IMR-90 (cell line): ENCODE results near the gene ENDOU. TPM values are rescaled to one million over a fixed set of nuclear protein-coding genes. Genes with fewer than 3 reads are reported as not detected.

ENCODE experiments used
- ATAC-seq: fragments of 200-7000 bp; cut with Tn5 transposase; 2 replicates; pipeline ENCODE4 v1.9.1; 2020; ENCODE audit warnings: low read depth, mild to moderate bottlenecking, moderate library complexity
- BruUV-seq: library from RNA; stranded (reverse); fragments of 400-500 nt; replicated peaks from 2 replicates; lab custom pipeline; 2021; lab: Mats Ljungman, UMichigan
- CTCF ChIA-PET: fragments of 300-600 bp; formaldehyde crosslinking; extraction: SDS; loops from one replicate; lab custom pipeline; 2021; ENCODE audit warnings: antibody characterized with exemption; lab: Yijun Ruan, JAX
- POLR2A ChIA-PET: fragments of 300-600 bp; sonication (Branson Sonifier 250); formaldehyde crosslinking; loops from one replicate; lab custom pipeline; 2022; ENCODE audit warnings: antibody characterized with exemption; ENCODE audit not compliant: unreplicated experiment; lab: Charles Lee
- DNase-seq: peaks from one replicate; pipeline ENCODE4 v3.0.0; 2013
- H2AFZ ChIP-seq: replicated peaks from 2 replicates; pipeline ENCODE3; 2013; ENCODE audit warnings: low read length, mild to moderate bottlenecking; ENCODE audit not compliant: poor library complexity
- H2AK5ac ChIP-seq: 2 replicates; pipeline ENCODE4 v1.6.1; 2013; ENCODE audit warnings: low read depth, low read length, inconsistent platforms
- H2AK9ac ChIP-seq: replicated peaks from 2 replicates; pipeline ENCODE3; 2013; ENCODE audit warnings: mild to moderate bottlenecking, low read depth, low read length, moderate library complexity; ENCODE audit not compliant: poor library complexity
- H2BK120ac ChIP-seq: 2 replicates; pipeline ENCODE4 v1.6.1; 2013; ENCODE audit warnings: low read depth, low read length, inconsistent platforms
- H2BK15ac ChIP-seq: 3 replicates; pipeline ENCODE4 v1.6.1; 2013; ENCODE audit warnings: low read depth, low read length, inconsistent platforms
- H2BK20ac ChIP-seq: 2 replicates; pipeline ENCODE4 v1.6.1; 2013; ENCODE audit warnings: low read depth, mild to moderate bottlenecking, inconsistent platforms, low read length, moderate library complexity
- H2BK5ac ChIP-seq: 2 replicates; pipeline ENCODE4 v1.6.1; 2013; ENCODE audit warnings: mild to moderate bottlenecking, low read depth, low read length, inconsistent platforms; ENCODE audit not compliant: poor library complexity, severe bottlenecking
- H3K14ac ChIP-seq: replicated peaks from 2 replicates; pipeline ENCODE4 v1.6.1; 2013; ENCODE audit warnings: low read depth, low read length, inconsistent platforms
- H3K18ac ChIP-seq: 2 replicates; pipeline ENCODE4 v1.6.1; 2013; ENCODE audit warnings: low read depth, low read length, control low read depth
- H3K23ac ChIP-seq: 2 replicates; pipeline ENCODE4 v1.6.1; 2013; ENCODE audit warnings: low read depth, low read length, inconsistent platforms
- H3K27ac ChIP-seq: 2 replicates; pipeline ENCODE4 v1.5.1; 2013; ENCODE audit warnings: mild to moderate bottlenecking, control low read depth, low read length; ENCODE audit not compliant: insufficient read depth
- H3K27me3 ChIP-seq: 2 replicates; pipeline ENCODE4 v1.6.1; 2013; ENCODE audit warnings: low read length; ENCODE audit not compliant: control insufficient read depth, insufficient read depth
- H3K36me3 ChIP-seq: 2 replicates; pipeline ENCODE4 v1.6.1; 2013; ENCODE audit warnings: low read length, mixed read lengths; ENCODE audit not compliant: control insufficient read depth, insufficient read depth
- H3K4ac ChIP-seq: 2 replicates; pipeline ENCODE4 v1.6.1; 2013; ENCODE audit warnings: low read depth, low read length, inconsistent platforms
- H3K4me1 ChIP-seq: 2 replicates; pipeline ENCODE4 v1.6.1; 2013; ENCODE audit warnings: low read length, mixed read lengths; ENCODE audit not compliant: control insufficient read depth, insufficient read depth
- H3K4me2 ChIP-seq: 2 replicates; pipeline ENCODE4 v1.6.1; 2013; ENCODE audit warnings: low read depth, mild to moderate bottlenecking, control low read depth, low read length, moderate library complexity
- H3K4me3 ChIP-seq: 2 replicates; pipeline ENCODE4 v1.5.1; 2013; ENCODE audit warnings: low read depth, mild to moderate bottlenecking, control low read depth, low read length, moderate library complexity; ENCODE audit not compliant: insufficient read depth
- H3K56ac ChIP-seq: 2 replicates; pipeline ENCODE4 v1.6.1; 2013; ENCODE audit warnings: low read length, inconsistent platforms; ENCODE audit not compliant: insufficient read depth; ENCODE audit errors: extremely low read depth
- H3K79me1 ChIP-seq, 2 experiments: 2 replicates each; pipeline ENCODE4 v1.6.1; 2013; ENCODE audit warnings: low read length in 2 of 2, inconsistent platforms in 1 of 2, low read depth in 1 of 2
- H3K9ac ChIP-seq: 2 replicates; pipeline ENCODE4 v1.6.1; 2013; ENCODE audit warnings: low read depth, low read length, control low read depth
- H3K9me1 ChIP-seq: 2 replicates; pipeline ENCODE4 v1.6.1; 2013; ENCODE audit warnings: low read length, inconsistent platforms; ENCODE audit not compliant: insufficient read depth
- H3K9me3 ChIP-seq: 2 replicates; pipeline ENCODE4 v1.6.1; 2013; ENCODE audit warnings: low read length; ENCODE audit not compliant: control insufficient read depth, insufficient read depth
- H4K20me1 ChIP-seq: 2 replicates; pipeline ENCODE4 v1.6.1; 2013; ENCODE audit warnings: low read length, inconsistent platforms; ENCODE audit not compliant: insufficient read depth
- H4K5ac ChIP-seq: 2 replicates; pipeline ENCODE4 v1.6.1; 2013; ENCODE audit warnings: mild to moderate bottlenecking, low read depth, low read length, control low read depth
- H4K8ac ChIP-seq, 2 experiments: 2 replicates each; pipeline ENCODE4 v1.6.1; 2013; ENCODE audit warnings: low read depth in 2 of 2, low read length in 2 of 2, control low read depth in 1 of 2, inconsistent platforms in 1 of 2
- H4K91ac ChIP-seq: 2 replicates; pipeline ENCODE4 v1.6.1; 2013; ENCODE audit warnings: low read depth, low read length, inconsistent platforms; ENCODE audit not compliant: insufficient read depth
- BHLHE40 ChIP-seq: fragments of 150-350 bp; IDR thresholded peaks from 2 replicates; pipeline ENCODE4 v1.6.1; 2016; ENCODE audit warnings: mild to moderate bottlenecking, low read depth, low read length
- CEBPB ChIP-seq: IDR thresholded peaks from 2 replicates; pipeline ENCODE4 v1.6.1; 2012; ENCODE audit warnings: low read depth, low read length, improper control_type of control experiment
- FOS ChIP-seq: fragments of 150-350 bp; IDR thresholded peaks from 2 replicates; pipeline ENCODE4 v1.6.1; 2016; ENCODE audit warnings: low read depth, low read length
- POLR2A ChIP-seq: IDR thresholded peaks from 2 replicates; pipeline ENCODE4 v1.6.1; 2012; ENCODE audit warnings: mild to moderate bottlenecking, low read depth, low read length
- RAD21 ChIP-seq: IDR thresholded peaks from 2 replicates; pipeline ENCODE4 v1.6.1; 2012; ENCODE audit warnings: low read length, improper control_type of control experiment
- SMC3 ChIP-seq: fragments of 150-350 bp; IDR thresholded peaks from 2 replicates; pipeline ENCODE4 v1.6.1; 2016; ENCODE audit warnings: low read depth, mild to moderate bottlenecking, antibody characterized with exemption, low read length, moderate library complexity
- WGBS, 2 experiments: methylation state at CpG; one replicate each; pipeline versions ENCODE4 v1.1.5 to v1.1.7; 2013; ENCODE audit warnings: missing lambda C conversion rate in 2 of 2; ENCODE audit not compliant: insufficient read length in 1 of 2; ENCODE audit errors: extremely low coverage in 2 of 2; 5-methylcytosine and 5-hydroxymethylcytosine counted together
- dilution Hi-C: fragments of 300-500 bp; cut with HindIII; formaldehyde crosslinking; loops from one replicate; pipeline ENCODE4 v1.14.3; 2018; ENCODE audit warnings: low sequenced_read_pairs; ENCODE audit not compliant: unreplicated experiment
- in situ Hi-C: fragments of 300-500 bp; cut with MboI; formaldehyde crosslinking; loops from 3 replicates; pipeline ENCODE4 v1.14.3; 2019; ENCODE audit warnings: low sequenced_read_pairs, inconsistent platforms, mixed read lengths
- intact Hi-C: fragments of 100-400 bp; cut with micrococcal nuclease; formaldehyde crosslinking; loops from 2 replicates; pipeline ENCODE4 v1.10.0; 2022
- polyA plus RNA-seq, 3 experiments: library from polyadenylated mRNA; depleted of rRNA; stranded (reverse); fragments of >200 nt; gene quantifications; 2 replicates each; pipeline ENCODE4 v1.2.3, GENCODE V29; 2012; ENCODE audit warnings: low replicate concordance in 1 of 3
- total RNA-seq: library from RNA; depleted of rRNA; stranded (reverse); fragments of >200 nt; gene quantifications from 2 replicates; pipeline ENCODE4 v1.2.3, GENCODE V29; 2012

Gene ENDOU
- total and polyA plus RNA-seq, 2 of the 4 experiments (the other 2 are of a cell fraction) = under 0.01 to 0.09 TPM

GRCh38 chr12:47746523-47746922, 21.2 kb upstream of the ENDOU start:
- Histone ChIP-seq H4K91ac (no peak overlapping the region), H2BK15ac (no peak overlapping the region), H2BK20ac (no peak overlapping the region), H3K4me1 (no peaks in the 10 kb centered on the region), H3K4ac (no peak overlapping the region), H4K8ac (no peak overlapping the region), H3K4me3 (no peak overlapping the region), H3K14ac (no peak overlapping the region), H3K18ac (no peak overlapping the region), H3K4me2 (no peak overlapping the region), H3K9me1 (no peaks in the 10 kb centered on the region), H2AFZ (no peak overlapping the region), H3K79me1 (no peaks in the 10 kb centered on the region), H3K23ac (no peak overlapping the region), H3K9me3 (no peaks in the 10 kb centered on the region), H2BK120ac (no peak overlapping the region), H4K5ac (no peak overlapping the region), H3K36me3 (no peaks in the 10 kb centered on the region), H3K27me3 (peaks cover 32% of the 10 kb centered on the region), H3K56ac (no peak overlapping the region), H2AK5ac (no peak overlapping the region), H2AK9ac (no peak overlapping the region), H2BK5ac (no peak overlapping the region), H3K9ac (no peak overlapping the region), H3K27ac (no peak overlapping the region), H4K20me1 (no peaks in the 10 kb centered on the region)
- no peak for DNase-seq
- TF ChIP-seq BHLHE40 (no peak), RAD21 (no peak), POLR2A (no peak), CEBPB (no peak), SMC3 (no peak), FOS (no peak)
- ChIA-PET POLR2A (no interaction called here), CTCF (no interaction called here)
- in situ Hi-C loops (loop anchor here (10.0 kb wide), 1 partner anchor 88 kb away; no protein-coding TSS in a partner anchor), intact Hi-C loops (no loop called here), dilution Hi-C loops (no loop called here)
- no TSS peak for BruUV-seq
- no peak for ATAC-seq
- whole genome bisulfite sequencing, 2 experiments = no CpG with 5 or more reads among the region's 7 CpGs
